Endometrium (tissue), 2 donors: ENCODE measurements around the gene PRKCE.

Experiments
- FAIRE-seq: peaks from 2 replicates; lab custom pipeline; 2012; peaks lifted over from hg19 to GRCh38; lab: Jason Lieb, UNC
- donor health status: control.
- donor health status: control.

PRKCE gene

GRCh38 chr2:45964223-45964841 lies 312.9 kb downstream of the PRKCE start:
- FAIRE-seq = no peak

- FAIRE-seq = no peak
These were observed 313.4 kb downstream of the PRKCE start for GRCh38 chr2:45964906-45965305.

- no peak for FAIRE-seq
These were observed 314.5 kb downstream of the PRKCE start for GRCh38 chr2:45965871-45966498.

- FAIRE-seq = no peak
These were observed 317.6 kb downstream of the PRKCE start for GRCh38 chr2:45968946-45969584.

- no peak for FAIRE-seq
These were observed 322.0 kb downstream of the PRKCE start for GRCh38 chr2:45973426-45973825.

- FAIRE-seq = no peak
These were observed 322.6 kb downstream of the PRKCE start for GRCh38 chr2:45974056-45974455.

GRCh38 chr2:45974762-45975408 lies 323.4 kb downstream of the PRKCE start:
- FAIRE-seq = no peak

- FAIRE-seq = no peak
These were observed 324.5 kb downstream of the PRKCE start for GRCh38 chr2:45975752-45976517.

GRCh38 chr2:45978302-45978859 lies 326.9 kb downstream of the PRKCE start:
- FAIRE-seq = no peak

GRCh38 chr2:45979065-45979464 lies 327.6 kb downstream of the PRKCE start:
- FAIRE-seq = no peak

- no peak for FAIRE-seq
These were observed 328.8 kb downstream of the PRKCE start for GRCh38 chr2:45980161-45980865.

- FAIRE-seq = no peak
These were observed 330.0 kb downstream of the PRKCE start for GRCh38 chr2:45981384-45981930.

GRCh38 chr2:45982096-45982495 lies 330.6 kb downstream of the PRKCE start:
- no peak for FAIRE-seq

- FAIRE-seq = no peak
These were observed 331.7 kb downstream of the PRKCE start for GRCh38 chr2:45983213-45983612.

- no peak for FAIRE-seq
These were observed 332.9 kb downstream of the PRKCE start for GRCh38 chr2:45984366-45984765.

GRCh38 chr2:45984896-45985473 lies 333.5 kb downstream of the PRKCE start:
- FAIRE-seq = no peak

- no peak for FAIRE-seq
These were observed 335.0 kb downstream of the PRKCE start for GRCh38 chr2:45986509-45986908.

GRCh38 chr2:45987856-45988255 lies 336.4 kb downstream of the PRKCE start:
- no peak for FAIRE-seq

GRCh38 chr2:45988879-45989278 lies 337.4 kb downstream of the PRKCE start:
- no peak for FAIRE-seq

GRCh38 chr2:45990131-45990530 lies 338.7 kb downstream of the PRKCE start:
- no peak for FAIRE-seq
